ENCODE results near the gene TTLL10.
A peak's percentile ranks its signal among the peaks of the same experiment; 100 is the strongest.
"Not testable (repeated sequence)": the region's sequence is repeated elsewhere in the genome, so short reads cannot be mapped to it uniquely, and the experiment has no call there.

TTLL10 gene

DNA sequence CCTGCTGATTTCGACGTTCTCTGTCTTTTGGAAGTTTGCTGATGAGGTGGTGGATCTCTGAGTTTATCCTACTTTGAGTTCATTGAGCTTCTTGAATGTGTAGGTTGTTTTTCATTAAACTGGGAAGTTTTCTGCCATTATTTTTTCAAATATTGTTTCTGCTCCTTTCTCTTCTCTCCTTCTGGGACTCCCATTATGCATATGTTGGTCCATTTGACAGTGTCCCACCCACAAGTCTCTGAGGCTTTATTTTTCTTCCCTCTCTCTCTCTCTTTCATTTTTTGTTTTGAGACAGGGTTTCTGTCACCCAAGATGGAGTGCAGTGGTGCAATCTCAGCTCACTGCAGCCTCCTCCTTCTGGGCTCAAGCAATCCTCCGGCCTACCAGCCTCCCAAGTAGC lies 21.0 kb downstream of the TTLL10 start:
- DNase-seq (ENCODE audit: low read depth): no peak

DNA sequence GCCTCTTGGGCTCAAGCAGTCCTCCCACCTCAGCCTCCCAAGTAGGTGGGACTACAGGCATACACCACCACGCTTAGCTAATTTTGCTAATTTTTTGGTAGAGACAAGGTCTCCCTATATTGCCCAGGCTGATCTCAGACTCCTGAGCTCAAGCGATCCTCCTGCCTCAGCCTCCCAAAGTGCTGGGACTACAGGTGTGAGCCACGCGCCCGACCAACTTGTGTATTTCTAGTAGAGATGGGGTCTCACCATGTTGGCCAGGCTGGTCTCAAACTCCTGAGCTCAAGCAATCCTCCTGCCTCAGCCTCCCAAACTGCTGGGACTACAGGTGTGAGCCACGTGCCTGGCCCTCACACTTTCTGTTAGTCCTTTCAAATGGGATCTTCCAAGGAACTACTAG lies 22.0 kb downstream of the TTLL10 start:
- not testable (repeated sequence) for DNase-seq (ENCODE audit: low read depth)

DNA sequence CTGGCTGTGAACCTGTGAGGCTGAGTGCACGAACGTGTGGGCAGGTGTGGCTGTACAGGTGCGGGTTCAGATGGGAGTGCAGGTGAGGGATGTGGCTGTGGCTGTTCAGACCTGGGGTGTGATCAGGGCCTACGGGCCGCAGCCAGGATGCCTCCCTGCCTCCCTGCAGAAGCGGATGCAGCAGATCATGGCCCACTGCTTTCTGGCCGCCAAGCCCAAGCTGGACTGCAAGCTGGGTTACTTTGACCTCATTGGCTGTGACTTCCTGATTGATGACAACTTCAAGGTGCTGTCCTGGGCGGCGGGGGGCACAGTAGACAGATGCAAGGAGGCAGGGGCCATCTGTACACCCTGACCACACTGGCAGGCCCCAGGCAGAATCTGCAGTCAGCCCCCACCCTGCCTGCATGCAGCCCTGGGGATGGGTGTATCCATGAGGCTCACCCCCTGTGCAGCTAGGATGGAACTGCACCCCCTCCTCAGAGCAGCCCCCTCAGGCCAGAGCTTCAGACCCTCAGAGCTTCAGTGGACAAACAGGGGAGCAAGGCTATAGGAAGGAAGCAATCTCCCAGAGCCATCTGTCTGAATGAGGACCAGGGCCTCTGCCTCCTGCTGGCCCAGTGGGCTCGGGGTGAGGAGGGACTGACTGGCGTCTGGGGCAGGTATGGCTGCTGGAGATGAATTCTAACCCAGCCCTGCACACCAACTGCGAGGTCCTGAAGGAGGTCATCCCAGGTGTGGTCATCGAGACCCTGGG lies 22.9 kb downstream of the TTLL10 start:
- DNase-seq (ENCODE audit: low read depth): no peak

DNA sequence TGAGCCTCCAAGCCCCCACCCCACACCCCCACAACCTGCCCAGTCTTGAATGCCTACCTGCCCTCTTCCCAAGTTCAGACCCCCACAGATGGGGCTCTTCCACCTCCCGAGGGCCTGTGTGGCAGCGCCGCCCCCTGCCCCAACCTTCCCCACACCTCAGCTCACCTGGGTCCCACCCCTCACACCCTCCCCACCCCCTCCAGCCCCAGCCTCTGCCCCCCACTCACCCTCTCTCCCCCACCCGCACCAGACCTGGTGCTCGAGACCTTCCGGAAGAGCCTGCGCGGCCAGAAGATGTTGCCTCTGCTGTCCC lies 23.5 kb downstream of the TTLL10 start:
- no peak for DNase-seq (ENCODE audit: low read depth)

DNA sequence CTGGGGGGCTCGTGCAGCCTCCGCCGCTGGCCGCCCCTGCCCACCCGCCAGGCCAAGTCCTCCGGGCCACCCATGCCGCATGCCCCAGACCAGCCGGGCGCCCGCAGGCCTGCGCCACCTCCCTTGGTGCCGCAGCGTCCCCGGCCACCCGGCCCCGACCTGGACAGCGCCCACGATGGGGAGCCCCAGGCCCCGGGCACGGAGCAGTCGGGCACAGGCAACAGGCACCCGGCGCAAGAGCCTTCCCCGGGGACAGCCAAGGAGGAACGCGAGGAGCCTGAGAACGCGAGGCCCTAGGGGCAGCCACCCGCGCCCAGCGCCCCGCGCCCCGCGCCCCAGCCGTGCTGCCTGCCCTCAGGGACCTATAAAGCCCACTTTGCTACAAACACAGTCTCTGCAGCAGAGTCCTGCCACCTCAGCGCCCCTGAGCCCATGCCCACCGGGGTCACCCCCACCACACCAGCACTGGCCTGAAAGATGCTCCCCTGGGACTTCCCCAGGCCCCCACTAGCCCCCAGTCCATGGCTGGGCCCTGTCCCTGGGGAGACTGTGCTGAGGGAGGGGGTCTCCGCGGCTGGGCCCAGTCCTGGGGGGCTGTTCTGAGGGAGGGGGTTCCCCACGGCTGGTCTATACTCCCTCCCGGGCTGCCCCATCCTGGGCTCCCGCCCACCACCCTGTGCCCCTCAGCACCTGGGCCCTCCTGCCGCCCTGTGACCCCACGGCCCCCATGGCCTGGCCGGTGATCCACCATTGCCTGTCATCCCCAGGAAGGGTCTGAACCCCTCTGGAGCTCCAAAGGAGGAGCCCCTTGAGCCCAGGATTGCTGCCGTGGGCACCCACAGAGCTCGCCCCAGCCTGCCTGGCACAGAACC lies 24.1 kb downstream of the TTLL10 start:
- DNase-seq (ENCODE audit: low read depth): no peak

DNA sequence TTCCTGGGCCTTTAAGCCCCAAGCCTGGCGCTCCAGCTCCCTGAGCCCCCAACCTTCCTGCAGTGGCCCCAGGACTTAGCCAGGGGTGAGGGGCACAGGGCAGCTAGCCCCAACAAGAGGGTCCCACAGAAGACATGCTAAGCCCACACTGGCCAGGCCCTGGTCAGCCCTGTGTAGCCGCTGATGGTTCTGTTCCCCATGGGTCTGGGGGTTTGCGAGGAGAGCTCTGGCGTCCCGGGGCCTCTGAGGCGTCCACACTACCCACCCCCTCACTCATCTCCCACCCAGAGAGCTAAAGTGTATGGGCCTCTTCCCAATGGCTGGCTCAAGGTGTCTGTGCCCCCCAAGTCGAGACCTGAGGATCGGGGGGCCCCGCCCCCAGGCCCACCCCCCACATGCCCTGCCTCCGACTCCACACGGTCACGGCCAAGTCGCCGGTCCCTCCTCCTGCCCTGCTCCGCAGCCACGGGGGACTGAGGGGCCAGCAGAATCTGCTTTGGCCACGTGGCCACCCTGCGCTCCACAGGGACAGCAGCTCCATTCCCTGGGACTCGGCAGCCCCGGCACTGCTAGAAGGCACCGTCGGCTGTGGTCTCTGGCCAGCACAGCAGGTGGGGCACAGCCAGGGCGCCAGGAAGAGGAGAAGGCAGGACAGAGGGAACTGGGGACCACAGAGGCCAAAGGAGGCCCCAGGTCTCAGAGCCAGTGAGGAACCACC lies 24.9 kb downstream of the TTLL10 start:
- DNase-seq (ENCODE audit: low read depth): no peak

DNA sequence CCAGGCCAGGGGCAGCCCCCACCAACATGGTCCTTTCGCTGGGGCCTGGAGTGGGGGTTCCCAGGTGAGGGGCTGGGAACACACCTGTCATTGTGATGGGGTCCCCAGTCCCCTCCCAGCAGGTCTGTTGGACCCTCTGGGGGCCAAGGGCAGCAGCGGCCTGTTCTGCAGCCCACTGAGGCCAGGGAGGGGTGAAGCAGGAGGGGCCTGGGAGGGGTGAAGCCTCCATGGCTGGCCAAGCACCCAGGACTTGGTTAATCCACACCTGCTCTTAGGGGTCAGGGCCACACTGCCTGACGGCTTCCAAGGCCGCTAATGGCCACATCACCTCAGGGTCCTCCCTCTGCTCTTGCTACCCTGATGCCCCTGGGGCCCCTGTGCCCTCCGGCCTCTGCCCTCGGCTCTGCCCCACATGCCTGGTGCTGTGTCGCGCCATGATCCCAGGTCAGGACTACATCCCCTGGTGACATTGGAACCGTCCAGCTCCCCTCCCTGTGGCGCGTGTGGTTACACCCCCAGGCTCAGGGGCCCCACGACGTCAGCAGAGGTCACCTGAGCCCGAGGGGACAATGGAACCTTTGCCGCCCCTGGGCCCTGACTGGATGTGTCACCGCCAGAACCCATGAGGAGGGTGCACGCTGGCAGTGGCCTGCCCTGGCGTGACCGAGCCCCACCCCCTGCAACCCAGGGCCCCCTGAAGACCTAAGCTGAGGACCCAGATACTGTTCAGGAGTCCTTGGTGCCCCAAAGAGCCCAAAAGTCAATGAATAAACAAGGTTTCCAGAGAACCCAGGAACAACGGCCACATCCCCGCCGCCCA lies 25.7 kb downstream of the TTLL10 start:
- no peak for DNase-seq (ENCODE audit: low read depth)

DNA sequence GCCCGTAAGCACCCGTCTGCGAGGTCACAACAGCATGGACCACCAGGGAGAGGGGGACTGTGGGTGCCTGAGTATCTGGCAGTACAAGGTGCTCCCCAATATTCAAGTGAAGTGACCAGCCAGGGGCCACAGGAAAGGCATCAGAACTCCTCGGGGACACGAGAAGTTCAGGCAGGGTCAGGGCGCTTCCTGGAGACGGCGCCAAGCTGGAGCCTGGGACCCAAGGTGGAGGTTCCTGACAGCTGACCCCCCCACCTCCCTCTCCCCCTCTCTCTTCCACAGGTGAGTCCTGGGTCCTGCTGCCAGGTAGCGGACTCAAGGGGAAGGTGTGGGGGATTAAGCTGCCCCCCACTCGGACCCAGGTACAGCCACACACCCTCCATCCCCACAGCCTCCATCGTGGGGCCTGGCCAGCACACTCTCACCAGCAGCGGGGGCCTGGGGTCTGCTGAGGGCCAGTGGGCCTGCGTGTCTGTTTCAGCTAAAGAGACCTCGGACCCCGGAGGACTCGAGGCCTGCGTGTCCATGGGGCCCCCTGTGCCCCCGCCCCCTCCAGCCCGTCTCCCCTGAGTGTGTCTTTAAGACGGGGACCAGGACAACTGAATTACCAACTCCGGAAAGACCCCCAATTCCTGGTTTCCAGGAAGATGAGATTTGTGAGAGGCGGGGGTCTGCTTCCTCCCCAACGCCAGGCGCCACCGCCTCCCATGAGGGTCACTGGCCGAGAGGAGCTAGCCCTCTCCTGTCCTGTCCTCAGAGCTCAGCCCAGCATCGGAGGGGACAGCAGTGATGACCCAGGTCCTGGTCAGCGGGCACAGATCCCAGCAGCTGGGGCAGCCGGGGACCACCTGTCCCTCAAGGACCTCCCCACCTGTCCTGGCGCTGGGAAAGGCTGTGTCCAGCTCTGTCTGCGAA lies 26.5 kb downstream of the TTLL10 start:
- no peak for DNase-seq (ENCODE audit: low read depth)

DNA sequence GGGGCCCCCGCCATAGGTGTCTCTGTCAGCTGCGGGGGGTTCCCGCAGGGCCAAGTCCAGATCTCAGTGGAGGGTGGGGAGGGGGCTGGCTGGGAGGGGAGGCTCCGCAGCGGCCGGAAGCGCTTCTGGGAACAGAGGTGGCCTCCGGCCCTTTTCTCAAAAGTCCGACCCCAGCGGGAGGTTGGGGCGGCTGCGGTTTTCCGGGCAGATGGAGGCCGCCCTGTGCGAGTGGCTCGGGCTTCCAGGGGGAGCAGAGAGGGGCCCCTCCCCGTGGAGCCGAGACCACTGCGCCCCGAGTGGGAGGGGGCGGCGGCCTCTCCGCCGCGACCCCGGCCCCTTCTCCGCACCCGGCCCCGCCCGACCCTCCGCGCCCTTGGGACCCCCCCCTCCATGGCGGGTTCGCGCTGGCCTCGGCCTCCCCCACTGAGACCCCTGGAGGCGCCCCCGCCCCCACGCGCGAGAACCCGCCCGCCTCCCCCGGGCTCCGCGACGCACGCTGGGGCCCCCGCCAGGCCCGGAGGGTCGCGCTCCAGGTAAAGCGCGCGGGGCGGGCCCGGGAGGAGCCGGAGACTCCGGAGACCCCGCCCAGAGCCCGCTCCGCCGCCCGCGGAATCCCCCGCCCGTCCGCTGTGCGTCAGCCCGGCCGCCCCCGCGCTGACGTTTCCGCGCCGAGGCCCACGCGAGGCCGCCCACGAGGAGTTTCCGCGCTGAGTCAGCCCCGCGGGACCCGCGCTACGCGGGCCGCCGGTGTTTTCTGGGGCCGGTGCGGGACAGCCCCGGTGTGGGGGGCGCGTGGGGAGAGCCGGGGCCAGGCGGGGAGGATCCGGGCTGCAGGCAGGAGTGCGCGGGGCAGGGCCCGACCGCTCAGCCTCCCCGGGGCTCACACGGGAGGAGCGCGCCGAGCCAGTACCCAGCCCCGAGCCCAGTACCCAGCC lies 27.5 kb downstream of the TTLL10 start:
- DNase-seq (ENCODE audit: low read depth): peak; percentile 14

DNA sequence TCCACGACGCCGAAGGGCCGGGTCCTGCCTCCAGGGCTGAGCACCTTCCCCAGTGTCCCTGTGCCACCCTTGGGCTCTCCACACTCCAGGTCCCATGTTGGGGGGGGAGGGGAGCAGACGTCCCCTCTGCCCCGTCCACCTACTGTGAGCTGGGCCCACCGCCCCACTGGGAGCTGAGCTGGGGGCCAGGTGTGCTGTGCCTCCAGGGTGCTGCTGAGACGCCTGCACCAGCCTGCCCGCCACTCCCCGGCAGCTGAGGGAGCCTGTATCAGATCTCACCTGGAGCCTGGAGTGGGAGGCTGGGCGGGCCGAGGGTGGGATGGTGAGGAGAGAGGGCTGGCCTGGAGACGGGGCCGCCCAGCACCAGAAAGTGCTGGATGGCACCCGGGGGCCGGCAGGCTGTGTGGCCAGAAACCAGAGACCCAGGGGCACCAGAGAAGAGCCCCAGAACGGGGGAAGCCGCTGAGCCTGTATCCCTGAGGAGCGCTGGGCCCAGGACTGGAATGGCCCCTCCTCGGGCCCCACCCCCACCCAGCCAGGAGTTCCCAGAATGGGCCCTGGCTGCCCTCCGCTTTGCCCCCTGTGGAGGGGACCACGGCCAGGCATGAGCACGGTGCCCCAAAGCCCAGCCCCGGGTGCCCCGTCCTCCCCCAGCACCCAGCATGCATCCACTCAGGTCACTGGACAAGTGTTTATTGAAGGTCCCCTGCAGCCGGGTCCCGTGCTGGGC lies 29.3 kb downstream of the TTLL10 start:
- DNase-seq (ENCODE audit: low read depth): no peak

DNA sequence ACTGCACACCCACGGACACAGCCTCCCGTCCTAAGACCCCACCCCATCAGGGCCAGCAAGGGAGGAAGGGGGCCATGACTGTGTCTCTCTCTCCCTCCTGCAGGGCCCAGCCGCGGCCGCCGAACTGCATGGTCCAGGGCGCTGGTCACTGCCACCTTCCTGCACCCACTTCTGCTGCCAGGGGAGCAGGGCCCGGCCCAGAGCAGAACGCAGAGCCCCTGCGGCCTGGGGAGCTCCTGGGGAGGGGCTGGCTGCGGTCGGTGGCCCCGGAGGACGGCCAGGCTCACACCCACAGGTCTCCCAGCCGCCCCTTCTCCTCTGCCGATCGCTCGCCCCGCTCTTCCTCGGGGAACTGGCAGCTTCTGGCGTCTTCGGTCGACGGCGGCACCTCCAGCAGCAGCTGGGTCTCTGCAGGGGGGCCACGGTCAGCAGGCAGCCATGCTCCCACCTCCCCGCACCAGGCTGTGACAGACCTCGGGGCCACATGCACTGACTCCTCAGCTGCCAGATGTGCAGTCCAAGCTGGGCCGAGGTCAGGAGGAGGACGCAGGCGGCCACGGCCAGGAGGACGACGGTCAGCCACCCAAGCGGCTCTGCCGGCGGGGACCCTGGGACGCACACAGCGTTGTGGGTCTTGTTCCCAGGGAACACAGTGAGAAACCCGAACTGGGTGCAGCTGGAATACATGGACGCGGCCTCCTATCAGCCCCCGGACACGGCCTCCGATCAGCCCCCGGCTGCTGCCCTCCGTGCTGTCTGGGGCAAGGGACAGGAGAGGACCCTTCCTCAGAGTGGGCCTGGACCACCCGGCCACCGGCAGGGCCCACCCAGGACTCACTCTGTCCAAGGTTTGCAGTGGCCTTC lies 30.1 kb downstream of the TTLL10 start:
- DNase-seq (ENCODE audit: low read depth): no peak

DNA sequence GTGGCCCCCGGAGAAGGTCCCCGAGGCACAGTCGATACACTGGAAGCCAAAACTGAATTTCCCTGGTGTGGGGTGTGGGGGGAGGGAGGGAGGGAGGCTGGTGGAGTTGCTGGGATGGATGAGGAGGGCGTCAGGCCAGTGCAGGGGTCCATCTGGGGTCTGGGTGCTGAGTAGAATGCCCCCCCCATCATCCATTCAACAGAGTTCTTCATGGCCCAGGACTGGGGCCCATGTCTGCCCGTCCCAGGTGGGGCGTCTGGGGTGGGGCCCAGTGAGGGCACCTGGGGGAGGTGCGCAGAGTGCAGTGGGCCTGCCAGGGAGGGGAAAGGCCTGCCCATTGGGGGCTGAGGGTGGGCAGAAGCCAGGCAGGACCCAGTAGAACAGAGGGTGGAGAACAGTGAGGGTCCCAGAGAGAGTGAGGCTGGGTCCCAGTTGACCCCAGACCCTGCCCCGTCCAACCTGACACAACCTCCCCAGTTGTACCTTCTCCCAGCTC lies 30.8 kb downstream of the TTLL10 start:
- DNase-seq (ENCODE audit: low read depth): no peak

DNA sequence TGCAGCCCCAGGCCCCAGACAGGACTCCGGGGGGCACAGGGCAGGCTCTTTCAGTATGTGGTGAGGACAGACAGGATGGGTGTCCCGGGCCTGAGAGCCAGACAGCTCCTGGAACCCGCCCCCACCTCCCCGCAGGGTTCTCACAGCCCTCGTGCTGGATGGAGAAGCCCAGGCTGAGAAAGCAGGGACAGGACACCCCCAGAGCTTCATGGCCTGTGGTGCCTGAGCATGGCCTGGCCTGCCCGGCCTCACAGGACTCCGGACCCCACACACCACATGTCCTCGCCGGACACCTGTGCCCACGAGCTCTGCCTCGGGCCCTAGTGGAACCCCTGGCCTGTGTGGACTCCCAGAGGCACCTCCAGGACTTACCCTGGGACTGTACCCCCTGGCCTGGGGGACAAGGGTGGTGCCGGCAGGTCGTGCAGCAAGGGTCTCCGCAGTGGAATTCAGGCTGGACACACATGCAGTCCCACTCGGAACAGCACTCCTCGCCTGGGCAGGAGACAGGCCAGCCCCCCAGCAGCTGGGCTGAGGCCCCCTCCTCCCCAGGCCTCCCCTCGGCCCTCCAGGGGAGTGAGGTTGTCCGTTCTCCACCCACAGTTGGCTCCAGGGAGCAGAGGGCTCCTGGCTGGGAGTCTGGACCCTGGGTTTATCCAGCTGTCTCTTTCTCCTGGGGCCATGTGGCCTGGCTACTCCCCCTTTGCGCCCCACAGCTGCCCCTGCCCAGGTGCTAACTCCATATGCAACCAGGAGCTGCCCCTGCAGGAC lies 31.5 kb downstream of the TTLL10 start:
- no peak for DNase-seq (ENCODE audit: low read depth)

DNA sequence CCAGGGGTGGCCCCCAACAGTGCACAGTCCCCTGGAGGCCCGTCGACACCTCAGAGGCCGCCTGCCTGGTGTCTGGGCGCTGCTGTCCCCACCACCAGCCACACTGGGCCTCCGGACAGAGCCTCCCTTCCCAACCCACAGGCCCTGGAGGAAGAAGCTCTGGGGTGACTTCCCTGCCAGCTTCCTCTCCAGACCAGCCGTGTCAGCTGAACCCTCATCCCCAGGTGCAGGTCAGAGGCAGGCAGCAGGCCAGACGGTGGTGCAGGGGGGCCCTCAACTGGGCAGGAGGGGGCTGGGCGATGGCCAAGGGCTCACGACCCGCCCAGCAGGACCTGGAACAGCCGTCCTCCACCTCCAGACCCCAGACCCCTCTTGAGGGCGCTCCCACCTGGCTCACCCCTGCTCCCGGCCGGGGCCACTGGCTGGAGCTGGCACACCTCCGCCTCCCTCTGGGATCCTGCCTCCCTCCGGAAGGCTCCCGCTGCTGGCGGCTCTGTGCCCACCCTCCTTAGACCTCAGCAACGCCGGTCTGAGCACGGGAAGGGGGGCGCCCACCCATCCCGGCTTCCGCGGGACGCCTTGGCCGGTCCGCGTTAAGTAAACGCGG lies 32.2 kb downstream of the TTLL10 start:
- DNase-seq (ENCODE audit: low read depth): no peak

DNA sequence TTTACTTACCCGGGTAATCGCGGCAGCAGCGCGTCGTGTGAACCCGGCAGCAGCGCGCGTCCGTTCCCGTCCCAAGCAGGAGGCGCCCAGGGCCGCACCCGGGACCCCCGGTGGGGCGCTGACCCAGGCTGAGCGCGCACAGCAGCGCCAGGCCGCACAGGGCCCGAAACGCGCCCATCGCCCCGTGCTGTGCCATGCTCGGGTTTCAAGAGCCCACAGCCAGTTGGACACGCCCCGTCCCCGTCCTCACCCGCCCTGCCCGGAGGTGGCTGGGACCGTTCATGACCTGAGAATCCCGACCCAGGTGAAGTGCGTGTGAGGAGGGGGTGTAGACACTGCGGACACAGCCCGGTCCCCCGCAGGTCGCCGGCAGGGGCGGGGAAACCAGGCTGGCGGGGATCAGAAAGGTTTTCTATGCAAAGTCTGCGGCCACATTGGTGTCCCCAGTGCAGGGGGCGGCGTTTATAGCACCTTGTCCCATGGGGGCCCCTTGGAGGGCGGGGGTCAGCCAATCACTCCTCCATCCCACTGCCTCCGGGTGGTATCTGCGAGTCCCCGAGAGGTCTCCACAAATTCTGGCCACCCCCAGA lies 32.8 kb downstream of the TTLL10 start, which contains the start of gene TNFRSF18:
TNFRSF18 (minus strand) TSS at position 217 of the 590 bp plus-strand sequence; CDS start at position 196, 21 bp downstream.
- no peak for DNase-seq (ENCODE audit: low read depth)

DNA sequence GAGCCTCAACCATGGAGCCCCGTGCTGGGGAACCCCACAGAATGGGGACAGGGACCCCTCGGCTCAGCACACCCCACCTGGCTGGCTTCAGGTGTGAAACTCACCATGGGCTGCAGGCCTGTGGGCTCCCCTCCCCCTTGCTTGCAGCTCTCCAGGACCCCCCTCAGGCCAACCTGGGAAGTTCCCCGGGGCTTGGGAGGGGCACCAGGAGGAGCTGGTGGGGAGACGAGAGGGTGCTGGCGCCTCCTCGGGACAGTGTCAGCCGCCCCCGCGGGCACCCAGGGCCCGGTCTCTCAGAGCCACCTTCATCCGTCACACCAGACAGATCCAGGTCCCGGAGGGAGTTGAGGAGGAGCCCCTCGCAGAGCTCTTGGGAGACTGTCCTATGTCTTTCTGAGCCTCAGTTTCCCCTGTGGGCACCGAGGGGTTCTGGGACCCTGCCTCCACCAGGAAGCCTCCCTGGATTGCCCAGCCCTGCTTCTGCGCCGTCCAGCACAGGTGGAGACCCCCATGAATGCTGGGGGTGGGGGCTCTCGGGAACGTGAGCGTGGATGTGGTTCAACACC lies 33.4 kb downstream of the TTLL10 start:
- no peak for DNase-seq (ENCODE audit: low read depth)
